HG03135 (cell line): Measurements from ENCODE around the gene MERTK.
"Not testable (repeated sequence)": the region's sequence is repeated elsewhere in the genome, so short reads cannot be mapped to it uniquely, and the experiment has no call there.

ENCODE experiments used
- ATAC-seq: cut with Tn5 transposase; IDR thresholded peaks from one replicate; pipeline ENCODE4 v1.9.1; 2021; ENCODE audit warnings: mild to moderate bottlenecking, moderate library complexity; ENCODE audit not compliant: unreplicated experiment

The MERTK gene

GRCh38 chr2:111944531-111945210 is 46.3 kb downstream of the MERTK start:
- no peak for ATAC-seq

- ATAC-seq, result no peak
These were observed 47.3 kb downstream of the MERTK start for GRCh38 chr2:111945444-111946293.

DNA sequence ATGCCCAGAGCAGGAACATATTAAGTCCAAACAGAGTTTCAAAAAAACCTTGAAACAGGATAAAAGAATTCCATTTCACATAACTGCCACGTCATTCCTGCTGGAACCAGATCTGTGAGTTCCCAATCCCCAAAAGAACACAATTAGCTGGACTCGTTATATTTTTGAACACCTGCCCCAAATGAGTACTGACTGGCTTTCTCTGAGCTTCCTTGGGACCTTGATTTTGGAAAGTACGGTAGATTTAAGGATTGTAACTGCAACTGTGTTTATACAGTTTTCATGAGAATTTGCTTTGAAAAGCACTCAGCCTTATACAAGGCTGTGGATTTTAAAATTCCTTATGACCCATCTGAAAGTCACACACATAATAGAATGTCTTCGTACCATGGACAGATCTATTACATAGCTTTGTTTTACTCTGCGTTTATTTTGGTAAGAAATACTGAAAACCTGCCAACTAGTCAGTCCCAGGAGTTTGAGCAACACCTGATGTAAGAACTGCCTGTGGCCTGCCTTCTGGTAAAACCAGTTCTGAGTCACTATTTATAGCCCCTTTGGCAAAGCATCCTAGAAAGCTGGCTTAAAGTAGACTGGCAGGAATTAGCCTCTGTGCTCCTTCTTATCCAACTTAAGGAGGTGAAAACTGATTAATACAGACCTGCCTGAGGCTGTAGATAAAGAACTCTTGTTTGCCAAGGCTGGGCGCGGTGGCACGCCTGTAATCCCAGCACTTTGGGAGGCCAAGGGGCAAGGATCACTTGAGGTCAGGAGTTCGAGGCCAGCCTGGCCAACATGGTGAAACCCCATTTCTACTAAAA is 48.1 kb downstream of the MERTK start:
- no peak for ATAC-seq

GRCh38 chr2:111947219-111947618 is 48.8 kb downstream of the MERTK start:
- no peak for ATAC-seq

DNA sequence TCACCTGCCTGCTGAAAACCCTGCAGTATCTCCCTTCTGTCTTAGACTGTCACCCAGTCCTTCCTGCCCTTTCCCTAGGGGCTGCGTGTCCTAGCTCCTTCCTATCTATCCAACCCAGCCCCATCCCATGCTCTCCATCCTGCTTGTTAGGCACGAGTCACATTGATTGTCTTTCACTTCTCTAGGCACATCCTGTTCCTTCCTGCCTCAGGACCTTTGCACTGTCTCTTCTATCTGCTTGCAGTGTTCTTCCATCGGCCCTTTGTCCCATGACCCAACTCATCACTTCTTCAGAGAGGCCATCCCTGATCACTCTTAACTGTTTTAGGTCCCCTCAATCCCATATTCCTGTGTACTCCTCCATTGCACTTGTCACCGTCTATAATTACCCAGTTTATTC is 50.4 kb downstream of the MERTK start:
- no peak for ATAC-seq

DNA sequence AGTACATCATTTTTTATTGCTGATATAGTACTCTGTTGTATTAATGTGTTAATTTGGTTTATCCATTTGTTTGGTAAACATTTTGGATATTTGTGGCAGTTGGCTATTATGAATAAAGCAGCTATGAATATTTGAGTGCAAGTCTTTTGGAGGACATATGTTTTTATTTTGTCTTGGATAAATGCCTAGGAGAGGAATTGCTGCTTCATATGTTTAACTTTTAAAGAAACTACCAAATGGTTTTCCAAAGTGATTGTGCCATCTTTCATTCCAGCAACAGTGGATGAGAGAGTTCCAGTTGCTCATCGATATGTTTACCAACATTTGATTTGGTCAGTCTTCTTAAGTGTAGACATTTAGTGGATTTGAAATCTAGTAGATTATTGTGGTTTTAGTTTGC is 51.8 kb downstream of the MERTK start:
- no peak for ATAC-seq

DNA sequence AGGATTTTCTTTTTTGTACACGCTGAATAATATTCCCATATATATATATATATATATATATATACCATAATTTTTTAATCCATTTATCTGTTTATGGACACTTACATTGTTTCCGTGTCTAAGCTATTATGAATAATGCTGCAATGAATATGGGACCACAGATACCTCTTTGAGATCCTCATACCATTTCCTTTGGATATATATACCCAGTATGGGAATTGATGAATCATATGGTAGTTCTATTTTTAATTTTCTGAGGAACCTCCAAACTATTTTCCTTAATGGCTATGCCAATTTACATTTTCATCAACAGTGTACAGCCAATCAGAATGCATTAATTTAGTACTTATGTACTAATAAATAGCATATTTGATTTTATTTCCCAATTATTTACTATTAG is 53.1 kb downstream of the MERTK start:
- ATAC-seq, result no peak

DNA sequence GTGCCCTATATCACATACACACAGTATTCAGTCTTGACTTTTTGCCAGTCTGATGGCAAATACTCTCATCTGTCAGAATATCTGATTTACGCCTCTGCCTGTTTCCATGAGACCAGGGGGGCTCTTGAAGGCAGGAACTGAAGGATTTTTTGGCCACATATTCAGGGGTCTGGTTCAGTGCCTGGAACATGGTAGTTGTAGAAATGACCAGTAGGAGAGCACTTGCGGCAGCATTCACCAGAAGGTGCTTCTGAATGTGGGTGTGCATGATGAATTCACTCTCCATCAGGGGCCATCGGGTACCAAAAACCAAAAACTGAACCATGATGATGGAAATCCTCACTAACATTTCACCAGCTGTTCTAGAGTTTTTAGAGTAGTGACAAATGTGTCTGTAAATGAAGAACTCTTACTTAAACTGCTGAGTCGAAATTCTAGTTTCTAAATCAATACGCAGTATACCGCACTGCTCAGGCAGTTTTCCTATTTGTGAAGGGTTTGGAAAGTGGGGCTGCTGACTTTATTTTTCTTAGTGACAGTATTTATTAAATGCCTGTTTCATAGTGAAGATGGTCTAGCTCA is 54.6 kb downstream of the MERTK start:
- ATAC-seq, result no peak

- ATAC-seq, result no peak
These were observed 56.4 kb downstream of the MERTK start for GRCh38 chr2:111954602-111955332.

- no peak for ATAC-seq
These were observed 59.5 kb downstream of the MERTK start for GRCh38 chr2:111957872-111958354.

DNA sequence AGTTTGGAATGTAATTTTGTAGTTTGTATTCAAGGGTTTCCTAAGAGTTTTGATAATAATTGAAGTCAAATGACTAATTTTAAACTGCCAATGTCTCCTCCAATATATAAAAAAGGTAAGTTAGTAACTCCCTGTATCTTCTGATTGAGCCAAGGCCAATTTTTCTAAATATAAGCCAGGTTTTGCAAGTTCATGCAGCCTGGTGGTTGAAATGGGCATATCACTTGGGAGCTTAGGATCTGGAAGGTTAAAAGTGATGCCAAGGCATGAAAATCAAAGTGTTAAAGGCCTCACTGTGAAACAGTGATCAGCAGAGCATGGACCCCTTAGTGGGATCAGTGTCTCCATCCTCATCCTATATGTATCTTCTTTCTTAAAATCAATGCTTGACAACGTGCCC is 60.5 kb downstream of the MERTK start:
- ATAC-seq, result no peak

DNA sequence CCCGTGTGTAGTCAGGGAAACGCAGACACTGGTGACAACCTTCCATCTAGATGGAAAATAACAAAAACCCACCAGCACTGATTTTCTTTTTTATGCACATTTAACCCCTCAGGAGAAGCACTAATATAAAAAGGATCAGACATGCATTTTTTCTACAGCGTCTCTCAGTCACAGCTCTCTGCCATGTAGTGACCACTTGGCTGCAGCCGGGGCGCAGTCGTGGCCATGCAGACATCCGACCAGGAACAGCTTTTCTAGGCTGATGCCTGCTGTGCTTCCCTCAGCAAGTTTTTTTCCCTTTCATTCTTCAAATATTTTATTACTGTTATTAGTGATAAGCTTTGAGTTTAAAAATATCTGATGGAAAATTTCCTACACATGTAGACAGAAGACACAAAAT is 63.3 kb downstream of the MERTK start:
- ATAC-seq, result no peak

GRCh38 chr2:111963086-111963485 is 64.7 kb downstream of the MERTK start:
- not testable (repeated sequence) for ATAC-seq

DNA sequence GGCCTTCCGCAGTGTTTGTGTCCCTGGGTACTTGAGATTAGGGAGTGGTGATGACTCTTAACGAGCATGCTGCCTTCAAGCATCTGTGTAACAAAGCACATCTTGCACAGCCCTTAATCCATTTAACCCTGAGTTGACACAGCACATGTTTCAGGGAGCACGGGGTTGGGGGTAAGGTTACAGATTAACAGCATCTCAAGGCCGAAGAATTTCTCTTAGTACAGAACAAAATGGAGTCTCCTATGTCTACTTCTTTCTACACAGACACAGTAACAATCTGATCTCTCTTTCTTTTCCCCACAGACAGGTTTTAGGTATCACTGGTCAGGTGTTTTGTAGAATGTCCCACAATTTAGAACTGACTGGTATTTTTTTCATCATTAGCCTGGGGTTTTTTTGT is 65.1 kb downstream of the MERTK start:
- ATAC-seq, result not testable (repeated sequence)

DNA sequence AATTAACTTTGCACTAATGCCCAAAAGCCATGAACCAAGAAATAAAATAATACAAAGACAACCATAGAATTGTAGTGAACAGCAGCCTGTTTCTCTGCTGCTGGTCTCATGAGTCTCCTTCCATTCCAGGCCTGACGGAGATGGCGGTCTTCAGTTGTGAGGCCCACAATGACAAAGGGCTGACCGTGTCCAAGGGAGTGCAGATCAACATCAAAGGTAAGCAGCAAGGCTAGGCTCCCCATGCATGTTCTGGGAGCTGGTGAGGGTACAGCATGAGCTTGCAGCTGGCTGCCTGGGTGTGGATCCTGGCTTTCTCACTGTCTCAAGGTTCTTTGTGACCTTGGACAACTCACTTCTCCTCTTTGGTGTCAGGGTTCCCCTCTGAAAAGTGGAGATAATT is 66.7 kb downstream of the MERTK start:
- no peak for ATAC-seq

- ATAC-seq, result no peak
These were observed 67.8 kb downstream of the MERTK start for GRCh38 chr2:111966241-111966640.

GRCh38 chr2:111967018-111967417 is 68.6 kb downstream of the MERTK start:
- no peak for ATAC-seq

DNA sequence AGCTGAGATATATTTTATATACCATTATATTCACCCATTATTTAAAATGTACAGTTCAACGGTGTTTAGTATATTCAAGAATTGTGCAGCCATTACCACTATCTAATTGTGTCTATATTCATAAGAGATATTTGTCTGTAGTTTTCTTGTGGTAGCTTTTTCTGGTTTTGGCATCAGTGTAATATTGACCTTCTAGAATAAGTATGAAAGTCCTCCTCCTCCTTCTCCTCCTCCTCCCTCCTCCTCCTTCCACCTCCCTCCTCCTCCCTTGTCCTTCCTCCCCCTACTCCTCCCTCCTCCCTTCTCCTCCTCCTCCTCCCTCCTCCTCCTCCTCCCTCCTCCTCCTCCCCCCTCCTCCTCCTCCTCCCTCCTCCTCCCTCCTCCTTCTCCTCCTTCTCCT is 72.0 kb downstream of the MERTK start:
- ATAC-seq, result no peak

- ATAC-seq, result no peak
These were observed 74.7 kb downstream of the MERTK start for GRCh38 chr2:111972955-111973565.

GRCh38 chr2:111973701-111974100 is 75.3 kb downstream of the MERTK start:
- no peak for ATAC-seq
